HT1080 (cell line): ENCODE data around the gene UBAP1L. TPM values are rescaled to one million over a fixed set of nuclear protein-coding genes. Genes with fewer than 3 reads are reported as not detected.
"Not testable (repeated sequence)": the region's sequence is repeated elsewhere in the genome, so short reads cannot be mapped to it uniquely, and the experiment has no call there.

Source experiments
- DNase-seq: peaks from one replicate; pipeline ENCODE4 v3.0.0-alpha.2; 2015; ENCODE audit warnings: low read depth
- total RNA-seq: library from RNA; depleted of rRNA; stranded (reverse); fragments of >200 nt; shearing (Covaris generic); gene quantifications from 2 replicates; pipeline ENCODE4 v1.2.3, GENCODE V29; 2014

Gene UBAP1L
- total RNA-seq, 1 experiment from 2014 or later = 0.37 TPM

DNA sequence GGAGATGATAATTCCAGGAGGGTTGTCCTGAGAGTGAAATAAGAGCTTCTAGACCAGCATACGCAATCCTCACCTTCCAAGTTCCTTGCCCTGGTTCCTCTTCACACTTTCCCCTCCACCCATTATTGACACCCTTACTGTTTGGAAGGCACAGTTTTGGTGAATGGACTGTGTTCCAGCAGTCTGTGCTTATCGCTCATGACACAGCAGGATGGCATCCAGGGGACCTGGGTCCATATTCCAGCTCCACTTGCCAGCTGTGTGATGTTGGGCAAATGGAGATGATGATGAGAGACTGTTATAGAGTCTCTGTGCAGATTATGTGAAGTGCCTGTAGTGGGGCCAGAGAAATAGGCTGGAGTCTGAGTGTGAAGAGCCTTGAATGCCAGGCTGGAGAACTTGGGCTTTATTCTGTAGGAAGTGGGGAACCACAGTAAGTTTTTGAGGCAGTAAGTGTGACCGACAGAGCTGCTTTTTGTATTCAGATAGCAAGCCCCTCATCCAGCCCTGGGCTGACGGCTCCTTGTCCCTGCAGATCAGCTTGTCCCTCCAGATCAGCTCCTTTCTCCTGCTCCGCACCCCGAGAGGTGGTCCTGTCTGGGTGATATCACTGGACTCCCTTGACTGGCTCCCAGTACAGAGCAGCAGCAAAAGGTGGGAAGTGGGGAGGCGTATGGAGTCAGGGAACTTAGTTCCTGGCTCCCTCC, 30.3 kb downstream of the UBAP1L start:
- no peak for DNase-seq

DNA sequence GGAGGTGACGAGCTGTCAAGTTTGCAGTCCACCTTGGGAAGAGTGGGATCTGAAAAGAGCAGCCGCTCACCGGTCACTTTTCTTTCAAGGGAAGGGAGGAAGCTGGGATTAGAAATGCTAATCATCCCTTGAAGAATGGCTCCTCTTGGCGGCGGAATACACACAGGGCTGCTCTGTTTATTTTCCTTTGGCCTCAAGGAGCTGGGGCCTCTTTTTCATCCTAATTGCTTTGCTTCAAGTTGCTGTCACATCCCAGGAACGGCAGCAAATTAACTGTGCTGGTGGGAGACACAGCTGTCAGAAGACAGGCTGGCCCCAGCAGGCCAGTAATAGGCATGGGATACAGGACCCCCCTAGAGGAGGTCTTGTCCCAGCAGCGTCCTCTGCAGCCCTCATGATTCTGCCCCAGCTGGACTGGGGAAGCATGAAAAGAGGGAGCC, 31.7 kb downstream of the UBAP1L start:
- DNase-seq = no peak

DNA sequence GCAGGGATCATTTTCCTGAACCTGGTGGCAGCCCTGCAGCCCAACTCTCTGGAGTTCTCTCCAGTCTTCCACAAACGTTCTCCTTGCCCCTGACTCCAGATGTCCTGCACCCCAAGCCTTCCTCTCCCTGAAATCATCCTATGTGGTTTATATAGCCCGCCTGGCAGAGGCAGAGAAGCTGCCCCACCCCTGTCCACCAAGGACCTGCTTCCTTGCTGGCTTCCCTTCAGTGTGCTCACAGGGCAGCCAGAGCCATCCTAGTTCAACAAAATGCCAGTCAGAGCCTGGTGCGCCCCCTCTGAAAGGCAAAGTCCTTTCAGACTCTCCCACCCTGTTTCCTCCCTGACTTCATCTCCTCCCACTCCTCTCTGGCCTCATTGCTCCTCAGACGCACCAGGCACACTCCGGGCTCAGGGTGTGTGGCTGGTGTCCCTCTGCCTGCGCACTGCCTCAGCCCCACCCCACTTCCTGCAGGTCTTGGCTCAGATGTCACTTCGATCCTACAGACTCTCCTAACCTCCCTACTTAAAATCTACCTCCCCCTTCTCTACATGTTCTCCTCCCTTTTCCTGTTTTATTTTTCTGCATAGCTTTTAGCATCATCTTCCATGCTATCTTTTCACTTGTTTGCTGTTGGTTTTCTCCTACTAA, 32.6 kb downstream of the UBAP1L start:
- peak; percentile 25 for DNase-seq

GRCh38 chr15:65081758-65082157, 33.2 kb downstream of the UBAP1L start:
- peak; percentile 72 for DNase-seq

- no peak for DNase-seq
These were observed 33.7 kb downstream of the UBAP1L start for GRCh38 chr15:65081270-65081669.

DNA sequence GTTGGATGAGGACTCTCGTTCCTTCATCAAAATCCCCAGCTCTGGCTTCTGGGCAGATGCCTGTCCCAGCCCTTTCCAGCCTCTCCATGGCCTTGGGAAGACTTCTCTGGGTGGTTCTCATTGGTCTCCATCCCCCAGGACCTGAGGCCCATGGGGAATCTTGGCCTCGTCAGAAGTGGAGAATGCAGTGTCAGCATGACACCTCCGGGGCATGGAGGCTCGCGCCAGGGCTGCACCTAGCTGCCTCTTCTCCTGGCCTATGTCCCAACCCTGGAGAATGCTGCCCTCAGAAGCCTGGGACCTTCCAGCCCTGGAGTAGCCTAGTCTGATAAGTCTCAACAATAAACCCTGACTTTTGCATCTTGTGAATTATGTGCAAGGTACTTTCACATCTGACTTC, 35.4 kb downstream of the UBAP1L start:
- no peak for DNase-seq

DNA sequence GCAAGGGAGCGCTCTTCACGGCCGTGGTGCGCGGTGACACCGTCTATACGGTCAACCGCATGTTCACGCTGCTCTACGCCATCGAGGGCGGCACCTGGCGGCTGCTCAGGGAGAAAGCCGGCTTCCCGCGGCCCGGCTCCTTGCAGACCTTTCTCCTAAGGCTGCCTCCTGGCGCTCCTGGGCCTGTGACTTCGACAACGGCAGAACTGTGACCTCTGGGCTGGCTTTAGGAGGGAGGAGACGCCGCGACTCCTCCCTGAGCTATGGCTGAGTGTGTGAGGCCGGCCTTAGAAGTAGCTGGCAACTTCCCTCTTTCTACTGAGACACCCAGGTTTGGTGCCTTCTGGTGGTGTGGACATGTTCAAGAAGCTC, 37.0 kb downstream of the UBAP1L start:
- no peak for DNase-seq

DNA sequence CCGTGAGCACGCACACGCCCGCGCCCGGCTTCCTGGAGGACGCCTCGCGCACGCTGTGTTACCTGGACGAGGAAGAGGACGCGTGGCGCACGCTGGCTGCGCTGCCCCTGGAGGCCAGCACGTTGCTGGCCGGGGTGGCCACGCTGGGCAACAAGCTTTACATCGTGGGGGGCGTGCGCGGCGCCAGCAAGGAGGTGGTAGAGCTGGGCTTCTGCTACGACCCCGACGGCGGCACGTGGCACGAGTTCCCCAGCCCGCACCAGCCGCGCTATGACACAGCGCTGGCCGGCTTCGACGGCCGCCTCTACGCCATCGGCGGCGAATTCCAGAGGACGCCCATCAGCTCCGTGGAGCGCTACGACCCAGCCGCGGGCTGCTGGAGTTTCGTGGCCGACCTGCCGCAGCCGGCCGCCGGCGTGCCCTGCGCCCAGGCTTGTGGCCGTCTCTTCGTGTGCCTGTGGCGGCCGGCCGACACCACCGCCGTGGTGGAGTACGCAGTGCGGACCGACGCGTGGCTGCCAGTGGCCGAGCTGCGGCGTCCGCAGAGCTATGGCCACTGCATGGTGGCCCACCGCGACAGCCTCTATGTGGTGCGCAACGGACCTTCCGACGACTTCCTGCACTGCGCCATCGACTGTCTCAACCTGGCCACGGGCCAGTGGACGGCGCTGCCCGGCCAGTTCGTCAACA, 37.6 kb downstream of the UBAP1L start:
- no peak for DNase-seq

GRCh38 chr15:65076486-65077290, 38.3 kb downstream of the UBAP1L start, which contains the start of gene KBTBD13:
KBTBD13 (plus strand) TSS chr15:65076746; CDS start chr15:65076816, 70 bp downstream.
- no peak for DNase-seq

DNA sequence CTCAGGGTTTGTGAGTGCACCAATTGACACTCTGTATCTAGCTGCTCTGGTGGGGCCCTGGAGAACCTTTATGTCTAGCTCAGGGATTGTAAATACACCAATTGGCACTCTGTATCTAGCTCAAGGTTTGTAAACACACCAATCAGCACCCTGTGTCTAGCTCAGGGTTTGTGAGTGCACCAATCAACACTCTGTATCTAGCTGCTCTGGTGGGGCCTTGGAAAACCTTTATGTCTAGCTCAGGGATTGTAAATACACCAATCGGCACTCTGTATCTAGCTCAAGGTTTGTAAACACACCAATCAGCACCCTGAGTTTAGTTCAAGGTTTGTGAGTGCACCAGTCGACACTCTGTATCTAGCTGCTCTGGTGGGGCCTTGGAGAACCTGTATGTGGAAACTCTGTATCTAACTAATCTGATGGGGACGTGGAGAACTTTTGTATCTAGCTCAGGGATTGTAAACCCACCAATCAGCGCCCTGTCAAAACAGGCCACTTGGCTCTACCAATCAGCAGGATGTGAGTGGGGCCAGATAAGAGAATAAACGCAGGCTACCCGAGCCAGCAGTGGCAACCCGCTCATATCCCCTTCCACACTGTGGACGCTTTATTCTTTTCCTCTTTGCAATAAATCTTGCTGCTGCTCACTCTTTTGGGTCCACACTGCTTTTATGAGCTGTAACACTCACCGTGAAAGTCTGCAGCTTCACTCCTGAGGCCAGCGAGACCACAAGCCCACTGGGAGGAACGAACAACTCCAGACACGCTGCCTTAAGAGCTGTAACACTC, 39.2 kb downstream of the UBAP1L start:
- DNase-seq = not testable (repeated sequence)

GRCh38 chr15:65074946-65075345, 40.1 kb downstream of the UBAP1L start:
- not testable (repeated sequence) for DNase-seq

DNA sequence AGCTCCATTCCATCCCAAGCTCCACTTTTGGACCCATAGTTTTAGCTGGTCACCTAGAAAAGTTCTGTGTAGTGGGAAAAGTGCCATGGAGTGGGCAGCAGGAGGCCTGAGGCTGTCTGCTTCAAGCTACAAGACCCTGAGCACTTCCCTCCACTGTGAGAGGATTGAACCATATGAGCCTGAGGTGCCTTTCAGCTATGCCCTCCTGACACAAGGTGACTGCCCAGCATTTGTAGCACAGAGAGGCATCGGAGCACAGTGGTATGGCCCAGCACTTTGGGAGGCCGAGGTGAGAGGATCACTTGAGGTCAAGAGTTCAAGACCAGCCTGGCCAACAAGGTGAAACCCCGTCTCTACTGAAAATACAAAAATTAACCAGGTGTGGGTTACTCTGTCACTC, 42.4 kb downstream of the UBAP1L start:
- no peak for DNase-seq

- no peak for DNase-seq
These were observed 43.0 kb downstream of the UBAP1L start for GRCh38 chr15:65072027-65072426.

- no peak for DNase-seq
These were observed 43.6 kb downstream of the UBAP1L start for GRCh38 chr15:65071381-65071811.

DNA sequence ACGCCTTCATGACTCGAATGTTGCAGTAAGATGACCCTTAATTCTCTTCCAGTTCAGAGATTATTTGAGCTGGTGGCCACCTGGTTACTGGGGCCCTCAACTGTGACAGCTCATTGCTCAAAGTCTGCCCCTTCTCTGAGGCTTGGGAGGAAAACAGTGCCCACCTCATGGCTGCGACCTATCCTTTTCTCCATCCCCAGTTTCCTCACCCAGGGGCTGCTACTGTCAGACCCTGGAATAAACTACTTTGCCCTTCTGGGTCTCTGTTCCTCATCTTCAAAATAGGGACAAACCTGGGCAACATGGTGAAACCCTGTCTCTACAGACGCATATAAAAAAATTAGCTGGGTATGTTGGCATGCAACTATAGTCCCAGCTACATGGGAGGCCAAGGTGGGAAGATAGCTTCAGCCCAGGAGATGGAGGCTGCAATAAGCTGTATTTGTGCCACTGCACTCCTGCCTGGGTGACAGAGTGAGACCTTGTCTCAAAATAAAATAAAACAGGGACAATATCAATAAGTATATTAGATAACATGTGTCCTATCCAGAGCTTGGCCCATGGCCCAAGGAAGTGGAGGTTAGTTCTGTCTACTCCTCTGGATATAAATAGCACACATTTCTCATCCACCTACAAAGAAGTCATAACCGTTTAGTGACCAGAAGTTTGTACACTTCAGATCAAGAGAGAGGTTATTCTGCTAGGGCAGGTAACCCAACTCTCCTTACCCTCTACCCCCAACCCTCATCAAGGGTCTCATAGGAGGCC, 45.0 kb downstream of the UBAP1L start:
- DNase-seq = no peak

DNA sequence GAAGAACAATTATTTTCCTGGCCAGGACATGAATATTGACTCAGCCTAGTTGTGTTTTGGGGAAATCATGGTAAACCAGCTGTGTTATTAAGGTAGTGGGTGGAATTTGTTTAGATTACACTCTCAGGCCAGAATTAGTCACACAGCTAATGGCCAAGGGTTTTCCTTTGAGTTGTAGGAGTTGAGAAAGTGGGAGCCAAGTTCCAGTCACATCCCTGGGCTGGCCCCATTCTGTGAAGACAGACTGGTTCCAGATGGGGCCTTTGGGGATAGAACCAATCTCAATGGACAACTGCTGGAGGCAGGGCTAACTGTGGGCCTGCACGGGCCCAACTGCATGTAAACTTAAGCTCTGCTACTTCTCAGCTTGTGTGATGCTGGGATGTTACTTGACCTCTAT, 45.8 kb downstream of the UBAP1L start:
- no peak for DNase-seq

DNA sequence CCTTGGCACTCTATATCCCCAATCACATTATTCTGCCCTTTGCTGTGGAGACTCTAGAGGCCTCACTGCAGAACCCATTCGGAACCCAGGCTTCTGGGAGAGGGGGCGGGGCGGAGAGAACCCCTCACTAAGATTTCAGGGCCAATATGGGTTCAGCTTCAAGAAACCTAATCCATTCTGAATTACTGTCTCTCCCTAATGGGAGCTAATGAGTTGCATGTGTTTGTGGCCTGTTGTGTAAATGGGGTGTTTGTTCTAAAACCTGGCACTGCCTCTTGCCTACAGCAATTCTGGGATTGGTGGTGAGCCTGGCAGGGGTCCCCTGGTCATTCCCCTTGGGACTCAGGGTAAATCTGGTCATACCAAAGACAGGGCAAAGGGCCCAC, 46.6 kb downstream of the UBAP1L start:
- no peak for DNase-seq

DNA sequence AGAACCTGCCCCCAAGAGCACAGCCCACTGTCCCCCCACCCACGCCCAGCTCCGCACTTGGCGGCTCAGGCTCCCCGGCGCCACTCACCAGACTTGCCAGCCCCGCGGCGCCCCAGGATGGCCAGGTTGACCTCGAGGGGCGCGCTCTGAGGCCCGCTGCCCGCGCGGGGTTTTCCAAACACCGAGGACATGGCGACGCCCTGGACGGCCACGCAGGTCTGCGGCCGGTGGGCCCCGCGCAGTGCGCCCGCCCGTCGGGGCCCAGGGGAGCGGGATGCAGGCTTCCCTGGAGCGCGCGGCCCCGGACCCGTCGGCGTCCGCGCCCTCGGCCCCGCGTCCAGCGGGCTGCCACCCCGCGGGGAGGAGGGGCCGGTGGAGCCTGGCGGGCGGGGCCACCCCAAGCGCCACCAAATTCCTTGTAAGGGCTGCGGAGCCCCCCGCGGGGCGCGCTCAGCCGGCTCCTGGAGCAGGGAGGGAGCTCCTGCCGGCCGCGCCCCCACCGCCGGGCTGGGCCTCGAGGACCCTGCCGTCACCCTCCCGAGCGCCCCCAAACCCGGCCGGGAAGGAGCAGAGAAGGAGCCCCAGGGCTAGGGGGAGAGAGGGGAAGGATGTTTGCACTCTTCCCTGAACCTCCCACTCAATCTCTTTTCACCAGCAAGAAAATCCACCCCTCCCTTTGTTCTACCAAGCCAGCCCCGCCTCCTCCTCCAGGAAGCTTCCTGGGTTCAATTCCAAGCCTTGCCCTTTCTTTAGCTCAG, 47.2 kb downstream of the UBAP1L start, which contains the start of gene RASL12:
RASL12 (minus strand) TSS at position 347 of the 758 bp plus-strand sequence; CDS start at position 191, 156 bp downstream.
- no peak for DNase-seq

- no peak for DNase-seq
These were observed 47.7 kb downstream of the UBAP1L start for GRCh38 chr15:65067317-65067644.
